GM18858 (cell line): ENCODE results near the gene TUT7.
A peak's percentile ranks its signal among the peaks of the same experiment; 100 is the strongest.

Source experiments
- ATAC-seq: cut with Tn5 transposase; IDR thresholded peaks from one replicate; pipeline ENCODE4 v1.9.1; 2021; ENCODE audit not compliant: unreplicated experiment

TUT7 gene

GRCh38 chr9:86351880-86352279 lies 2.3 kb downstream of the TUT7 start:
- ATAC-seq = no peak

- no peak for ATAC-seq
Measured at GRCh38 chr9:86350006-86350760, 4.0 kb downstream of the TUT7 start.

GRCh38 chr9:86349271-86349670 lies 4.9 kb downstream of the TUT7 start:
- ATAC-seq = no peak

- ATAC-seq = no peak
Measured at GRCh38 chr9:86347991-86348390, 6.2 kb downstream of the TUT7 start.

- no peak for ATAC-seq
Measured at GRCh38 chr9:86344818-86345217, 9.4 kb downstream of the TUT7 start.

GRCh38 chr9:86342269-86342668 lies 11.9 kb downstream of the TUT7 start:
- no peak for ATAC-seq

- ATAC-seq = no peak
Measured at GRCh38 chr9:86341007-86341491, 13.2 kb downstream of the TUT7 start.

GRCh38 chr9:86340356-86341006 lies 13.7 kb downstream of the TUT7 start:
- ATAC-seq = no peak

- no peak for ATAC-seq
Measured at GRCh38 chr9:86337469-86338108, 16.6 kb downstream of the TUT7 start.

- ATAC-seq = no peak
Measured at GRCh38 chr9:86336058-86336457, 18.2 kb downstream of the TUT7 start.

- no peak for ATAC-seq
Measured at GRCh38 chr9:86333651-86334050, 20.6 kb downstream of the TUT7 start.

- ATAC-seq = no peak
Measured at GRCh38 chr9:86330186-86330585, 24.0 kb downstream of the TUT7 start.

GRCh38 chr9:86329649-86330048 lies 24.6 kb downstream of the TUT7 start:
- no peak for ATAC-seq

GRCh38 chr9:86328156-86328555 lies 26.1 kb downstream of the TUT7 start:
- no peak for ATAC-seq

GRCh38 chr9:86326536-86326935 lies 27.7 kb downstream of the TUT7 start:
- ATAC-seq = no peak

GRCh38 chr9:86324901-86325300 lies 29.3 kb downstream of the TUT7 start:
- no peak for ATAC-seq

GRCh38 chr9:86324308-86324707 lies 29.9 kb downstream of the TUT7 start:
- peak; percentile 46 for ATAC-seq

- ATAC-seq = no peak
Measured at GRCh38 chr9:86322973-86323644, 31.1 kb downstream of the TUT7 start.

- ATAC-seq = no peak
Measured at GRCh38 chr9:86321373-86321772, 32.8 kb downstream of the TUT7 start.

GRCh38 chr9:86318187-86318586 lies 36.0 kb downstream of the TUT7 start:
- no peak for ATAC-seq

GRCh38 chr9:86315078-86315477 lies 39.1 kb downstream of the TUT7 start:
- no peak for ATAC-seq
